ENCODE results near the gene PCSK4.
"Not testable (repeated sequence)": the region's sequence is repeated elsewhere in the genome, so short reads cannot be mapped to it uniquely, and the experiment has no call there.

The PCSK4 gene

DNA sequence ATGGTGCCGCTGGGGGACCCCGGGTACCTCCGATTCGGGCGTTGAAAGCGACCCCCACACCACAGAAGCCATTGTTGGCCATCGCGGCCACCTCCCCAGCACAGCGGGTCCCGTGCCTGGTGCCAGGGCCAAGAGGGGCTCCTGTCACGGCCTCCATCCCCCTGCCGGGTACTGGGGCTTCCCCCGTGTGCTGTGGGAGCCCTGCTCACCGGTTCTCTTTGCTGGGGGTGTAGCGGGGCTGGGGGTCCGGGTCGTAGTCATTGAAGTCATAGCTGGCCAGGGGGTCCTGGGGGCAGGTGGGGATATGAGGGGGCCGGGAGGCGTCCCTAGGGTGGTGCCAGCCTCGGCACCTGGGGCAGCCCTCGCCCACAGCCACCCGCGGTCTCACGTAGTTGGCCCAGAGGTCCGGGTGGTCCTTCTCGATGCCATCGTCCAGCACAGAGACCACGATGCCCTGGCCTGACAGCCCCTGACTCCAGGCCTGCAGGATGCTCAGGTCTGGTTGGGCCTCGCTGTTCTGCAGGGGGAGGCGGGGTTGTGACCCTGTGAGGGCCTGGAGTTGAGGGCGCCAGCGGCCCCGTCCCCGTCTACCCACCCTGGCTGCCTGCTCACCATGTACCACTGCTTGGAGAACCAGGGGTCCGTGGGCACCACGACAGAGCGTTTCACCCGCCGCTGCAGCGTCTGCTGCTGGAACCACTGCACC lies 2.4 kb downstream of the PCSK4 start:
- no peak for DNase-seq (ENCODE audit: low spot score)

DNA sequence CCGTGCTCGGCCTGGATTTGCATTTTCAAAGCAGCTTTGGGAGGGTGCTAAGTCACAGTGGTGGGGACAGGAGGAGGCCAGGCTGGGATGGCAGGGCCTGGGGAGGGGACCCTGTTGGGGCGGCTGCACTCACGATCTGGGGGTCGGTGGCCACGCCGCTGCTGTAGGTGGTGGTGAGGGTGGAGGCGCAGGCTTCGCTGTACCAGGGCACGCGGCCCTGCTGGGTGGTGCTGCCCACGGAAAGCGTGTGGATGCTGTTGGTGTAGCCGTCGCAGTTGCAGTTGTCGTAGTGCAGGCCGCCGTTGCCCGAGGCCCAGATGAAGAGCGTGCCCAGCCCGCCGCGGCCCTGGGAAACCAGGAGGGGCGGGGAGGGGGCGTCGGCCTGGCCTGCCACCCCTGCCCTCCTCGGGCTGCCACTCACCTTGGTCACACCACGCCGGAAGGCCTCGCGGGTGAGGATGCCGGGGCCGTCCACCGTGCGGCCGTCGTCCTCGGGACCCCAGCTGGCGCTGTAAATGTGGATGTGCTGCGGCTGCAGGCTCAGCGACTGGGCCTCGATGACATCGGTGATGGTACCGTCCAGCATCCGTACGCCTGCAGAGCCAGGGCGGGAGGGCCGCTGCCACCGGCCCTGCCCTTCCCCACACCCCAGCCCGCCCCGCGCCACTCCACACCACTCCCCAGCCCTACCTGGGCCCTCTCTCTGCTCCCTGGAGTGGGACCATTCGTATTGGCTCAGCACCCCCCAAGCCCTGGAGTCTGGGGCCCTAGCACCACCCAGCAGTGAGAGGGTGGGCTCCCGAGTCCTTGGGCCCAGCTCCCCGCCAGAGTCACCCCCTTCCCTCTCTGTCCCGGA lies 3.2 kb downstream of the PCSK4 start:
- no peak for DNase-seq (ENCODE audit: low spot score)

DNA sequence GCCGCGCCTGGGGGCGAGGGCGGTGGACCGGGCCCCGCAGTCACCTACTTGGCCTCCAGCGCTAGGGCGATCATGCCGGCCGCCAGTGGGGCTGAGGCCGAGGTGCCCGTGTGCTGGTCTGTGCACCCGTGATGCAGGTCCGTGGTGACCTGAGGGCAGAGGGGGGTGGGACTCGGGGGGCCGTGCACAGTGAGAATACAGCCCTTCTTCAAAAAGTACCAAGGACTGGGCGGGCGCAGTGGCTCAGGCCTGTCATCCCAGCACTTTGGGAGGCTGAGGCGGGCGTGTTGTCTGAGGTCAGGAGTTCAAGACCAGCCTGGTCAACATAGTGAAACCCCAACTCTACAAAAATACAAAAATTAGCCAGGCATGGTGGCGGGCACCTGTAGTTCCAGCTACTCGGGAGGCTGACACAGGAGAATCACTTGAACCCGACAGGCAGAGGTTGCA lies 6.1 kb downstream of the PCSK4 start:
- DNase-seq (ENCODE audit: low spot score): no peak

DNA sequence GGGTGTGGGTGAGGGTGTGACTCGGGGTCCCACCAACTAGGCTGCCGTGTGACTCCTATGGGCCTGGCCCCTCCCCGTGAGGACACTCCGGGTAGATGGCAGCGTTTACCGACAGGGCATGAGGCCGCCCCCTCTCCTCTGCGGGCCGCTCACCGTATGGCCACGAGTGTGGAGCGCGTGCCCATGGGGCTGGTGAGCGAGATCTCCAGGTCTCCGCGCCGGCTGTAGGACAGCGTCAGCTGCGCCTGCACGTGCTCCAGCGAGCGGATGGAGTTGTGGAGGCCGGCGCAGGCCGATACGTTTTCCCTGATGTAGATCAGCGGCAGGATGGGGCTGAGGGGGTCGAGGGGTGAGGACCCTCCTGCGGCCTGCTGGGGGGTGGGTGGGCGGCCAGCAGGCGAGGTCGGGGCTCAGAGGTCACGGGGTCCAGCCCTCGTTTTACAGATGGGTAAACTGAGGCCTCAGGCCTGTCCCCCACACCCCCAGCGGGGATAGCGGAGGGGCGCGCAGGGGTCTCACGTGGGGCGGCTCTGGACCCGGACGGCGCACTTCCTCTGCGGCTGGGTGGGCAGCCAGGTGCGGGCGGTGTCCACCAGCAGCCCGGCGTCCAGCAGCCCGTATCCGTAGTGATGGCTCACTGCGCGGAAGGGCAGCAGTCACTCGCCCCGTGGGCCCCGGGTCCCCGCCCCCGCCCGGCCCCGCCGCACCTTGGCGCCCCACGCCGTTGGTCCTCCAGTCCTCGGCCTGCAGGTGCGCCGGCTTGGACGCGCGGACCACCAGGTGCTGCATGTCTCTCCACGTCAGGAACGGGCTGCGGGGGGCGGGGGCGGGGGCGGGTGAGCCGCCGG lies 6.8 kb downstream of the PCSK4 start:
- no peak for DNase-seq (ENCODE audit: low spot score)

DNA sequence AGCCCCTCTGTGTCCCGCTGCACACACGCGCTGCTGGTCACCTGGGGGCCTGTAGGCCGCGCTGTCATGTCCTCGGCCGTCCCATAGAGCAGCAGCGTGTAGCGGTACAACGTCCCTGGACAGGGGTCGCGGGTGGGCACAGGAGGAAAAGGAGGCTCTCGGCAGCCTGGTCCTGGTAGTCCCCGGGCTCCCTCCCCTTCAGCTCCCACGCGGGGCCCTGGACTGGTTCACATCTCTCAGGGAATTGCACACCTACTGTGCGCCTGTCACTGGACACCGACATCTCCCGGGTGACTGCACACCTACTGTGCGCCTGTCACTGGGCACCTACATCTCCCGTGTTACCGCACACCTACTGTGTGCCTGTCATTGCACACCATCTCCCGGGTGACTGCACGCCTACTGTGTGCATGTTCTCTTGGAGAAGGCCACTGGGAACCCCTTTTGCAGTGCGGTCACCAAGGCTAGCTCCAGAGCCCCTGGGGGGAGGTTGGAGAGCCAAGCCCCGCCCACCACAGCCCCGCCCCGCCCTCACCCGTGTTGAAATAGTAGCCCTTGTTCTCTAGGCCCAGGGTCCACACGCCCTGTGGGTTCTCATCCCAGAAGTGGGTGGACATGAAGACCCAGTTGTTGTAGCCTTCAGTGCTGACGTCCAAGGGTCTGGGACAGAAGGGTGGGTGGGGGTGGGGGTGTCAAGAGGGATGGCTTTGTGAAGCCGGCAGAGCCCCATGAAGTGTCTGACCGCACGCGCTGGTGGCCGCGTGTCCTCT lies 7.6 kb downstream of the PCSK4 start:
- DNase-seq (ENCODE audit: low spot score): no peak

DNA sequence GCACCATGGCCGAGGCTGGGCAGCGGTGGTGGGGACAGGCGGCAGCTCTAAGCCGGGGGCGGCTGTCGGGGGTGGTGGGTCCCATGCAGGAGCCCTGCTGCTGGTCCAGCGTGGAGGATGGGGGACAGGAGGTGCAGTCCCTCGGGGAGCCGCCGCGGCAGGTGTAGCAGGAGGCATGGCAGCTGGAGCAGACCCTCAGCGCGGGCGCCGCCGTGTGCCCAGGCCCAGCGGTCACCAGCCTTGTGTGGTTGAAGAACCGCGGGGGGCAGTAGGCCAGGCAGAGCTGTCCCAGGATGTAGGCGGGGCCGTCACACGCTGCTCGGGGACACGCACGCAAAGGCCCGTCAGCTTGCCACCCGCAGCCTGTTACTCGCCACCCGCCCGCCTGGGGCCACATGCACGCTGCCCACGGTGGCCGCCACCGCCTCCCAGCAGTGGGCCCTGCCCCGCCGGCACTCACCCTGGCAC lies 8.2 kb downstream of the PCSK4 start:
- no peak for DNase-seq (ENCODE audit: low spot score)

DNA sequence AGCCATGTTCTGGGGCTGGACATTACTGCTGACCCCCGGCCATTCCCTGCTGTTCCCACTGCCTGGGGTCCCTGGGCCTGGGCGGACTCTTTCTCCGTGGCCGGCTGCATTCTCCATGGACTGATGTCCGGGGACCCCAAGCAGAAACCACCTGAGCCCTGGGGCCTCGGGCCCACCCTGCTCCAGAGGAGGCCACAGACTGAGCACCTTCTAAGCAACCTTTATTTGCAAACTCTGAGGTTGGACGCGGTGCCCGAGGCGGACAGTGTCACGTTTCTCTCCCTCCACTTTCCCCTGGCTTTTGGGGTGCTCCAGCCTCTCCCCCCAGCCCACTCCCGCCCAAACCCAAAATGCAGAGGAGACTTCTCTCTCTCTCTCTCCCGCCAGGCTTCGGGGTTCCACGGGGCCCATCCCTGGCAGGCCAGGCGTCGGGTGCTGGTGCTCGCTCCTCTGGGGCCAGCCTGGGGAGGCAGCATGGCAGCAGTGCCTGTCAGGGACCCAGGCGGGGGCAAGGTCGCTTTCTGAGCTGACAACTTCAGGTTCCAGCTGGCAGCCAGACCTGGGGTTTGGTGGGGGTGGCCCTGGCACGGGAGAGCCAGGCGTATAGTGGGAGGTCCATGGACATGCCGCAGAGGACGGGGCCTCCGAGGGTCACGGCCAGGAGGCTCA lies 8.8 kb downstream of the PCSK4 start:
- DNase-seq (ENCODE audit: low spot score): no peak

DNA sequence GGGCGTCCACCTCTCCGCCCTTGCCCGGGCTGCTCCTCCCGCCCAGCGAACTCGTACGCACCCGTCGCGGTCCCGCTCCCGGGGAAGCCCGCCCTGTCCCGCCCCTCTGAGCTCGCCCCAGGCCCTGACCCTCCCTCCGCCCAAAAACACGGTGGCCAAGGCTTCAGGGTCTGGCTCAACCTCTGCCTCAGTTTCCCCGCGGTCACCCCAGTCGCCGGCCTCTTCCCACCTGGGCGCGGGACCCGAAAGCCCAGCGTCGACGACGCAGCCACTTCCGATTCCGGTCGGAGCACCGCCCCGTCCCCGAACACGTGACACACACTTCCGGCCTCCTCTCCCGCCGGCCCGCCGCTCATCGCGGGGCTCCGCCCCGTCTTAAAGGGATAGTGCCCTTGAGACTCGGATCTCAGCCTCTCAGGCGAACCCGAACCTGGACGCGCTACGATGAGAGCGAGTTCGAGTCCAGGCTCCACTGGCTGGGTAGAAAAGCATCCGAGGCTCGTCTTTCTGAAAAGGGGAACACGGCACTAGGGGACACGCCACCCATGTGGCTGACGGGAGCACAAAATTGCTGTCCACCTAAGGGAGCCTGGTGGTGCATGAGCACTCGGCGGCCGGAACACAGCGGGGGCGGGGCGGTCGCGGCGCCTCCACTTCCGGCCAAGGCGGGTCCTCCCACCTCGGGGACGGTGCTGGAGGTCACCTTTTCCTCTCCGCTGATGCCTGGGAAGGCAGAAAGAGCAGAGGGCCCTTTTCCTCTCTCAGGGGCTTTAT lies 11.0 kb downstream of the PCSK4 start, which contains the start of gene C19orf25:
TSS of gene C19orf25 (minus strand) at position 282 of the 774 bp plus-strand sequence. CDS start 312 bp downstream, outside the sequence.
- peak; percentile 85 for DNase-seq (ENCODE audit: low spot score)

DNA sequence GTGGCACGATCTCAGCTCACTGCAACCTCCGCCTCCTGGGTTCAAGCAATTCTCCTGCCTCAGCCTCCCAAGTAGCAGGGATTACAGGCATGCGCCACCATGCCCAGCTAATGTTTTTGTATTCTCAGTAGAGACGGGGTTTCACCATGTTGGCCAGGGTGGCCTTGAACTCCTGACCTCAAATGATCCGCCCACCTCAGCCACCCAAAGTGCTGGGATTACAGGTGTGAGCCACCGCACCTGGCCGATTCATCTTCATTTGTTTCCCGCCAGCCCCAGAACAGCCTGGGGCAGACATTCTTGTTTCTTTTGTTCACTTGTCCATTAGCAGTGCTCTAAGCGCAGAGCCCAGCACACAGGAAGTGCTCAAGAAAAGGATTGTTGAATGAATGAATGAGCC lies 13.1 kb downstream of the PCSK4 start:
- not testable (repeated sequence) for DNase-seq (ENCODE audit: low spot score)

DNA sequence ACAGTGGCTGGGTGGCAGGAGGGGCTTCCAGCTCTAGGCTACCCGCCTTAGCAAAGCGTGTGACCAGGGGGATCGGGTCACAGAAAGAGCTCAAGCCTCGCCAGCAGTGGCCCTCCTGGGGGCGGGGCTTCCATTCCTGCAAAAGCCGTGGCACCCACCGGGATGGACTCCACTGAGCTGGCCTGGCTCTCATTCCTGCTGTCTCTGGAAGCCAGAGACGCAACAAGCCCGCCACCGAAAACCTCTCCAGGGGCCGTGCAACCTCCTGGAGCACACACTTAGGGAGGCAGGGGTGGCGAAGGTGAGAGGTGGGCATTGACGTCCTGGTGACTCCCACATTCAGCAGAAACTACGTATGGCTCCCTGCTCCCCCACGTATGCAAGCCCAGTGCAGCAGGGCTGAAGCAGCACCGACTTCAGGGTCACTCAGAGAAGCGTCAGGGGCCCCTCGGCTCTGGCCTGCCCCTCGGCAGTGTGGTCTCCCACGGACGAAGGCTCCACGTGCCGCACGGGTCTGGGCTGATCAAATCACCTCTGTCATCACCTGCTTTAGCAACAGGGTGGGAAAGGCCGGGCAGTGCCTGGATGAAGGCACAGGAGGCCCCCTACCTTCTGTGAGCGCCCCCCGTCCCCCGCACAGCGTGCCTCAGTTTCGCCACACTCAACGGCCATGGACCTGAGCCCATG lies 14.3 kb downstream of the PCSK4 start:
- DNase-seq (ENCODE audit: low spot score): no peak

DNA sequence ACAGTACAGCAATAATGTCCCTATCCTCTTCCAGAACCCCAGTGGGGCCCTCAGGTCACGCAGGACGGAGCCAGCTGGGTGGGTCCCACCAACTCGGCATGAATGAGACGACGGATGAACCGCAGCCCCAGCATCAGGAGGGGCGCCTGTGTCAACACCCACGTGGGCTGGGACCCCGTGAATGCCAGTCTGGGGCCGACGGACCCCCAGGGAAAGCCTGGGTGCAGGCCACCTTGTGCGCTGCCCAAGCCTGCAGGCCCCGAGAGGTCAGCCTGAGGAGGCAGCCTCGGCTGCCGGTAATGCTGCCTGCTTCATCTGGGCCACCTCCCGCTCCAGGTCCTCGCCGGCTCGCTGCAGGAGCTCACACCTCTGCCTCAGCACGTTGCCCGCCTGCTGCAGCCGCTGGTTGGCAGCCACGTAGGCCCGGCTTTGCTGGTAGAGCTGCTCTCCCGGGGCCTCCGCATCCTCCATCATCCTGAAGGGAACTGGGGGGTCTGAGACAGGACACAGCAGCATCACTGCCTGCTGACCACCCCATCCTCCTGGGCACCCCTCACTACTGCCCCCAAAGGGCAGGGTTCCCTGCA lies 15.3 kb downstream of the PCSK4 start:
- DNase-seq (ENCODE audit: low spot score): no peak

DNA sequence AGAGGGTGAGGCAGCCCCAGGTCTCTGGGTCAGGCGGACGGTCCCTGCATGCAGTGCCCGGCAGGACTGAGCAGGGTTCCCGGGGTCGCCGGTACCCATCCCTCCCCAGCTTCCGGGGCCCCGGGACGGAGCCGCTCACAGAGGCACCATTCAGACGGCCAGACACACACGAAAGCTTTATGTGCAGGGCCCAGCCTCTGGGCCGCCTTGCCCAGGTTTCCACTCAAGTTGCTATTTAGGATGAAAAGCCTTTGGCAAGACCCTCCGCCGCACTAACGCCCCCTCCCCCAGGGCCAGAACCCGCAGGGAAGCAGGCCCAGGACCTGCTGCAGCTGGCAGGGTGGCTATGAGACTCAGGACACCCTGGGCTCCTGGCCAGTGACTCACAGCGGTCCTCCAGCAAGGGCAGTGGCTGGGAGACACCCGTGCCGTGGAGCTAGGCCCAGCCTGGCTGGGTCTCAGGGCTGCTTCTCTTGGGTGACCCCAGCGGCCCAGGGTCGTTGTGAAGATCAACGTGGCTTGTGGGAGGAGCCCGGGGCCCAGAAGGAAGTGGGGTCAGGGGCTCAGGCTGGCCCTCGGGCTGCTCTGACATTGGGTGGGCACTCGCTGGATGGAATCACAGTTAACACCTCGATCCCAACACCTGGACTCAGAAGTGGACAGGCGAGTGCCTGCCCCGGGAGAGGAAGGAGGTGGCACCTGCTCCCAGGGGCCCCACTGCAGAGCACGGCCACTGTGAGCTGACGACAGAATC lies 16.0 kb downstream of the PCSK4 start:
- no peak for DNase-seq (ENCODE audit: low spot score)

DNA sequence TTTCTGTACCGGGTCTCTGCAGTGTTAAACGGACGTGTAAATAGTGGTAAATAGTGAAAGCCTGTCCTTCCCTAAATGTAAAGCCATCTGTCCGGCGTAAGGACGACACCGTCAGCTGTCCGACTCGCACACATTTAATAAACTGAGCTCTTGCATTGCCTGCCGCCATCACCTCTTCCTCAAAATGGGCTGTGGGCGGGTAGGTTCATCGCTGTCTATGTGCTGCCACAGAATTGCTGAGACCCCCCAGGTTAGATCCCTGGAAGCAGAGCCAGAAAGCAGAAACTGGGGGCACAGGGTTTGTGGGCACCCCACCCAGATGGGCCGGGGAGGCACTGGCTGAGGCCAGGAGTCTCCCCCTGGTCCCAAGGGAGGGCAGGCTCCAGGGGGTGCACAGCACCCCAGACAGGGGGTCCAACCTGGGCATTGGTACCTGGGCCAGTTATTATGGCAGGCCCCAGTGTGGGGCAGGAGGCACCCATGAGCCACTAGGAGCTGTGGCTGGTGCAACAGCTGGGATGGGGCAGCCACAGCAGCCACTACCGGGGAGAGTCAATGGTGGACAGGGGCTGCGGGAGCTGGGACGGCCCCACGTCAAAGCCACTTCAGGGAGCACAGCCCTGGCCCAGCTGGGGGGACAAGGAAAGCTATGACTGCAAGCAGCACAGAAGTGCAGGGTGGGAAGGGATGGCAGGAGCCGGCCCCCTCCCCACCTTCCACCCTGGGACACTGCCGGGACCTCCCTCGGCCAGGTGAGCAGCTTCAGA lies 16.9 kb downstream of the PCSK4 start:
- no peak for DNase-seq (ENCODE audit: low spot score)

DNA sequence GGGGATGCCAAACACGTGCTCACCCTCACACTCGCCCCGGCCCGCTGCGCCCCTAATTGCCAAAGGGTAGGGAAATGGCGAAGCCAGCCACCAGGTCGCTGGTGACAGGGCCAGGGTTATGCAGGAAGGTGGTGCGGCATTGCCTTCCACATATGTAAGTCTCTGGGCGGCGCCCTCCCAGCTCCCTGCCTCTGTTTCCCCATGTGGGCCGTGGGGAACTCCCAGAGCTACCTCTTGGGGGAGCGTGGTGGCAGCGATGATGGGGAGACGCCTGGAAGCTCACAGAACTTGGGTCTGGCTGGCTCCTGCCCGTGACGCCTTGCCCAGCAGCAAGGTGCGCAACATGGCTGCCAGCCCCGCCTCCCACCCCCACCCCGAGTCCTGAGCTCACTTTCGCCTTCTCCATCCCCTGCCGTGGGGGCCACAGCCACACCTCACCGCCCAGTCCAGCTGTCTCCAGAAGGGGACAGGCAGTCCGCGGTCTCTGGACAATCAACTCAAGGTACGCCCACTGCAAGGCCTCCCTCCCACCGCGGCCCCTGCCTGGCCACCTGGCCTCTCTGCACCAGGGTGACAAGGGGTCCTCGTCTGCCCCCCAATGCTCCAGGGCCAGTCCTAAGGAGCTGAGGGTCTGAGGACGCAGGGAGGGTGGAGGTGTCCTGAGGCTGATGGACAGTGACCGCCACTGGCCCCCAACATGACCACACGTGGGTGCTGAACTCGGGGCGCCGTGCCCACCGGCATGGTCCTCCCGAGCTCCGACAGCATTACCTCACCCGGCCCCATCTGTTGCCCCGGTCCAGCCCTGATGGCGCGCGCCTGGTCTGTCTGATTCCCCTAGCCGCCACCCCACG lies 17.7 kb downstream of the PCSK4 start:
- no peak for DNase-seq (ENCODE audit: low spot score)

DNA sequence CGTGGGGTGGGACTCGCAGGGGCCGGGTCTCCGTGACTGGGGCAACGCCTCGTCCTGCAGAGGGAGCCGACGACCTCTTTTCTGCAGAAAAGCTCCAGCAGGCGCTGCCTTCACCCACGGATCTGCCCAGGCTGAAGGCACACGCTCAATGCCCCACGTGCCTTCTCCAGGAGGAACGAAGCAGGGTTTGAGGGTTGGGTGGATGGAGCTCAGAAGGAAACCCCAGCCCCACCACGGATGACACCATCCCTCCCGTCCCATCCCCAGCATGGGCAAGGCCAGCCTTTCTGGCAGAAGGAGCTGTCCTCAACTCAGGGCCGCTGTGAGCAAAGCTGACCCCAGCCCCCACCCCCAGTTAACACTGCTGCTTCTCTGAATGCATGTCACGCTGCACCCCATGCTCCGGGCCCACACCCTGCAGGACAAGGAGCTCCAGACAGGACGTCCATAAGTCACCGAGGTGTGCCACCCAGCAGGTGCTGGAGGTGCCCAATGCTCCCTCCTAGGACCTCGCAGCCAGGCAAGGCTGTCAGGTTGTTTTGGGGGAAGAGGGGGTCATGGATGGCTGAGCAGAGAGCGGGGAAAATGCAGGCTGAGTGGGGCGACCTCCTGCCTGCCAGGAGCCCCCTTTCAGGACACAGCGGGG lies 18.5 kb downstream of the PCSK4 start:
- DNase-seq (ENCODE audit: low spot score): no peak

DNA sequence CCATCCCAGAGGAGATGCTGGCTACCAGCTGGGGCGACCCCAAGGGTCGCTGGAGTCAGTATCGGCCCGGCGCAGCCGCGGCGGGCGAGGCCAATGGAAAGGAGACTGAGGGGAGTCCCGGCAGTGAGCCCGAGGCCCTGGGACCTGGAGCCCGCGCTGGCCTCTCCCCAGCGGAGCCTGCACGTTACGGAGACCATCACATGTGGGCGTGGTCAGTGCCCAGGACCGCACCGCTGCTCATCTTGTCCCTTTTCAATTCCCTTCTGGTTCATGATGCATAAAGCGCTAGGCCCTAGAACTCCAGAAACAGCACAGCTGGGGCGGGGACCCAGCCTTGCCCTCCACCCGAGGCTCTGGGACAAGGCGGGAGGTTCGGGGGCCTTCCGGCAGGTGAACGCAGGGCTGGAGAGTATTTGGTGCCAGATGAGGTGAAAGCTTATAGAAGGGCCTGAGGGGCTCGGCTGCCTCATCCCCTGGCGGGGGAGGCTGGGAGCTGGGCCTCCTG lies 19.1 kb downstream of the PCSK4 start:
- no peak for DNase-seq (ENCODE audit: low spot score)
